H1 (cell line): ENCODE data around the gene KLF2.

ENCODE experiments used
- RAD21 ChIP-seq, 2 experiments: IDR thresholded peaks in 1 of 2; conservative IDR thresholded peaks in 1 of 2; 2 replicates each; pipeline ENCODE4 v1.6.1; 2011; ENCODE audit warnings: low read depth in 2 of 2, low read length in 2 of 2, improper control_type of control experiment in 1 of 2, inconsistent platforms in 1 of 2, mild to moderate bottlenecking in 1 of 2, moderate library complexity in 1 of 2
- TF ChIP-seq, protein P1 (sequence below), 3 experiments: IDR thresholded peaks; 1 replicate in 2 of 3; 2 replicates in 1 of 3; pipeline versions ENCODE4 v1.5.1 to v1.6.1; 2011; ENCODE audit warnings: low read length in 3 of 3, mild to moderate bottlenecking in 3 of 3, inconsistent platforms in 2 of 3, low read depth in 1 of 3, moderate library complexity in 1 of 3; ENCODE audit not compliant: insufficient read depth in 1 of 3; ENCODE audit errors: control extremely low read depth in 1 of 3

DNA sequence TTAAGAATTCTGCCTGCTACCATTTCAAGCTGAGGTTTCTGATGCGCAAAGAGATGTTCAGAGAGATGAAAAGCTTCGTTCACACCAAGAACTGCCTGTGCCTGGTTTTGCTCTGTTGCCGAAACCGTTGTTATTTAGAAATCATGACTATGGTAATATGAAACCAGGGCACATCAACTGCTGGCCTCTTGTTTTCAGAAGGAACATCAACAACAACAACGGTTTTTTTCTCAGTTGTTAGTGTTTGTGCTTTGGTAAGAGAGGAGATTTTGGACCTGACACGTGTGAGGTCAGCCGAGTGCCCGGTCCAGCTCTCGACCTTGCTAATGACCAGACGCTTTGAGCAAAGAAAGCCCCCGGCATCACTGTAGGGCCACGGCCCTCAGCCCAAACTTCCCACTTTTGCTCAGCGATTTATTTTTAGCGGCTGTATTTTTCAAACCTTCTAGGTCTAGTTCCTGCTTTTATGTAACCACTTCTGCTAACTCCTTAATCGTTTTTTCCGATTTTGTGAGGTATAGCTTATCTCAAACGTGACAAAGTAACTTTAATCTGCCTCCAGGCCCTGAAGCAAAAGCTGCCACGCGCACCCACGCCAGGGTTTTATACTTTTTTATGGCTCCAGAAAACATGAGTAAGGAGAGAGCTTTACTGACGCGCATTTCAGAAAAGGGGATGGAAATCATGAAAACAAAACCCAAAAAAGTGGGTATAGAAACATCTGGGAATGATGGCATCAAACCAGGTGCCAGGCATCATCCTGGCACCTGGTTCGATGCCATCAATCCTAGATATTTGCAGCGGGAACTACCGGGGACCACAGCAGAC lies 42.0 kb downstream of the KLF2 start:
- TF ChIP-seq, protein P1, sequence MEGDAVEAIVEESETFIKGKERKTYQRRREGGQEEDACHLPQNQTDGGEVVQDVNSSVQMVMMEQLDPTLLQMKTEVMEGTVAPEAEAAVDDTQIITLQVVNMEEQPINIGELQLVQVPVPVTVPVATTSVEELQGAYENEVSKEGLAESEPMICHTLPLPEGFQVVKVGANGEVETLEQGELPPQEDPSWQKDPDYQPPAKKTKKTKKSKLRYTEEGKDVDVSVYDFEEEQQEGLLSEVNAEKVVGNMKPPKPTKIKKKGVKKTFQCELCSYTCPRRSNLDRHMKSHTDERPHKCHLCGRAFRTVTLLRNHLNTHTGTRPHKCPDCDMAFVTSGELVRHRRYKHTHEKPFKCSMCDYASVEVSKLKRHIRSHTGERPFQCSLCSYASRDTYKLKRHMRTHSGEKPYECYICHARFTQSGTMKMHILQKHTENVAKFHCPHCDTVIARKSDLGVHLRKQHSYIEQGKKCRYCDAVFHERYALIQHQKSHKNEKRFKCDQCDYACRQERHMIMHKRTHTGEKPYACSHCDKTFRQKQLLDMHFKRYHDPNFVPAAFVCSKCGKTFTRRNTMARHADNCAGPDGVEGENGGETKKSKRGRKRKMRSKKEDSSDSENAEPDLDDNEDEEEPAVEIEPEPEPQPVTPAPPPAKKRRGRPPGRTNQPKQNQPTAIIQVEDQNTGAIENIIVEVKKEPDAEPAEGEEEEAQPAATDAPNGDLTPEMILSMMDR (IDR thresholded peaks at IDR 0.05; ENCODE audit: control extremely low read depth in 1 of 3, insufficient read depth in 1 of 3, low read depth in 1 of 3, low read length in 3 of 3) = no peak
- TF ChIP-seq RAD21 (IDR thresholded peaks at IDR 0.05 in 1 of 2, conservative IDR thresholded peaks at IDR 0.05 in 1 of 2; ENCODE audit: low read depth in 2 of 2, low read length in 2 of 2) = no peak
